Parathyroid adenoma (tissue), 2 donors: ENCODE results near the gene PARP16.

Source experiments
- H2AFZ ChIP-seq: fragments of 300-600 bp; sonication (generic); one replicate; pipeline ENCODE4 v1.7.0; 2017; ENCODE audit warnings: antibody characterized with exemption, mild to moderate bottlenecking
- H3K27ac ChIP-seq: fragments of 300-600 bp; sonication (generic); one replicate; pipeline ENCODE4 v1.7.0; 2017
- H3K27me3 ChIP-seq: fragments of 300-600 bp; sonication (generic); one replicate; pipeline ENCODE4 v1.7.0; 2017; ENCODE audit warnings: low read length; ENCODE audit not compliant: control insufficient read depth, insufficient read depth
- H3K36me3 ChIP-seq: fragments of 300-600 bp; sonication (generic); one replicate; pipeline ENCODE4 v1.7.0; 2017; ENCODE audit warnings: low read length; ENCODE audit not compliant: control insufficient read depth, insufficient read depth
- H3K4me1 ChIP-seq: fragments of 300-600 bp; sonication (generic); one replicate; pipeline ENCODE4 v1.7.0; 2017; ENCODE audit warnings: control low read depth
- H3K4me2 ChIP-seq: fragments of 300-600 bp; sonication (generic); one replicate; pipeline ENCODE4 v1.7.0; 2017; ENCODE audit warnings: low read length
- H3K4me3 ChIP-seq: fragments of 300-600 bp; sonication (generic); one replicate; pipeline ENCODE4 v1.7.0; 2017; ENCODE audit warnings: low read depth, low read length
- H3K79me2 ChIP-seq: fragments of 300-600 bp; sonication (generic); one replicate; pipeline ENCODE4 v1.7.0; 2017; ENCODE audit warnings: control low read depth
- H3K9ac ChIP-seq: fragments of 300-600 bp; sonication (generic); one replicate; pipeline ENCODE4 v1.7.0; 2017; ENCODE audit warnings: mild to moderate bottlenecking
- H3K9me3 ChIP-seq: fragments of 300-600 bp; sonication (generic); one replicate; pipeline ENCODE4 v1.7.0; 2017; ENCODE audit warnings: low read length; ENCODE audit not compliant: control insufficient read depth
- TF ChIP-seq, protein P1 (sequence below): fragments of 300-600 bp; sonication (generic); IDR thresholded peaks from one replicate; pipeline ENCODE4 v1.7.0; 2017; ENCODE audit warnings: antibody characterized with exemption, mild to moderate bottlenecking
- donor health status: primary hyperparathyroidism.

The PARP16 gene

DNA sequence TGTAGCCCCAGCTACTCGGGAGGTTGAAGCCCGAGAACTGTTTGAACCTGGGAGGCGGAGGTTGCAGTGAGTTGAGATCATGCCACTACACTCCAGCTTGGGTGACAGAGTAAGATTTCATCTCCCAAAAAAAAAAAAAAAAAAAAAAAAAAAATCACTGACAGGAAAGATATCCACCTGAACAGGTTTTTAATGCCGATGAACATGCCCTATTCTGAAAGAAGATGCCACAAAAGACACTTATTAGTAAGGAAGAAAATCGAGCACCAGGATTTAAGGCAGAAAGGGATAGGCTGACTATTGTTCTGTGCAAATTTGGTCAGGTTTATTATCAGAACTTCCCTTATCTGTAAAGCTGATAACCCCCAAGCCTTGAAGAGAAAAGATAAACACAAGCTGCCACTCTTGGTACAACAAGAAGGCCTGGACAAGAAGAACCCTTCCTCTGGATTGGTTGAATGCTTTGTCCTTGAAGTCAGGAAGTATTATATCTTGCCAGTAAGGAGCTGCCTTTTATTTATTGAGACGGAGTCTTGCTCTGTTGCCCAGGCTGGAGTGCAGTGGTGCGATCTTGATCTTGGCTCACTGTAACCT, 2.7 kb upstream of the PARP16 start:
- no peak overlapping the region for H3K4me3 ChIP-seq
- H3K9ac ChIP-seq: no peak overlapping the region
- H3K4me2 ChIP-seq: no peak overlapping the region
- no peak overlapping the region for H2AFZ ChIP-seq
- peaks cover 2% of the 10 kb centered on the region for H3K4me1 ChIP-seq
- no peaks in the 10 kb centered on the region for H3K36me3 ChIP-seq
- H3K27me3 ChIP-seq: no peaks in the 10 kb centered on the region
- H3K79me2 ChIP-seq: peaks cover 2% of the 10 kb centered on the region
- H3K9me3 ChIP-seq: no peaks in the 10 kb centered on the region
- TF ChIP-seq, protein P1, sequence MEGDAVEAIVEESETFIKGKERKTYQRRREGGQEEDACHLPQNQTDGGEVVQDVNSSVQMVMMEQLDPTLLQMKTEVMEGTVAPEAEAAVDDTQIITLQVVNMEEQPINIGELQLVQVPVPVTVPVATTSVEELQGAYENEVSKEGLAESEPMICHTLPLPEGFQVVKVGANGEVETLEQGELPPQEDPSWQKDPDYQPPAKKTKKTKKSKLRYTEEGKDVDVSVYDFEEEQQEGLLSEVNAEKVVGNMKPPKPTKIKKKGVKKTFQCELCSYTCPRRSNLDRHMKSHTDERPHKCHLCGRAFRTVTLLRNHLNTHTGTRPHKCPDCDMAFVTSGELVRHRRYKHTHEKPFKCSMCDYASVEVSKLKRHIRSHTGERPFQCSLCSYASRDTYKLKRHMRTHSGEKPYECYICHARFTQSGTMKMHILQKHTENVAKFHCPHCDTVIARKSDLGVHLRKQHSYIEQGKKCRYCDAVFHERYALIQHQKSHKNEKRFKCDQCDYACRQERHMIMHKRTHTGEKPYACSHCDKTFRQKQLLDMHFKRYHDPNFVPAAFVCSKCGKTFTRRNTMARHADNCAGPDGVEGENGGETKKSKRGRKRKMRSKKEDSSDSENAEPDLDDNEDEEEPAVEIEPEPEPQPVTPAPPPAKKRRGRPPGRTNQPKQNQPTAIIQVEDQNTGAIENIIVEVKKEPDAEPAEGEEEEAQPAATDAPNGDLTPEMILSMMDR: no peak
- no peak overlapping the region for H3K27ac ChIP-seq

DNA sequence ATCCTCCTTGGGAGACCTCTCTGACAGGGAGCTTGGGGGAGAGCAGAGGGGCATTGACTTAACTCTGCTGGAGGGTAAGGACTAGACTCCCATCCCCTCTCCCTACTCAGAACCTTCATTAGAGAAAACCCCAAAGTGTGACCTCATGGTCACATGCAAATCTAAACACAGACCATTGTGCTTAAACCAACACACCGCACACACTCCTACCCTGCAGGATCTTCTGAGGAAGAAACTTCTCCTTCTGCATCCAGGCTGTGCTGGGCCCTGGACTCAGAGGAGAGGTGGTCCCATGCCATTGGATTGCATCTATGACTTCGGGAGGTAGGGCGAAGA, 805 bp upstream of the PARP16 start:
- Histone ChIP-seq H3K4me3 (no peak overlapping the region), H3K4me1 (peaks cover 2% of the 10 kb centered on the region), H3K4me2 (no peak overlapping the region), H3K27ac (peak overlapping the region; percentile 69), H2AFZ (no peak overlapping the region), H3K9me3 (no peaks in the 10 kb centered on the region), H3K27me3 (no peaks in the 10 kb centered on the region), H3K9ac (no peak overlapping the region), H3K79me2 (peaks cover 5% of the 10 kb centered on the region), H3K36me3 (no peaks in the 10 kb centered on the region)
- TF ChIP-seq, protein P1: no peak

DNA sequence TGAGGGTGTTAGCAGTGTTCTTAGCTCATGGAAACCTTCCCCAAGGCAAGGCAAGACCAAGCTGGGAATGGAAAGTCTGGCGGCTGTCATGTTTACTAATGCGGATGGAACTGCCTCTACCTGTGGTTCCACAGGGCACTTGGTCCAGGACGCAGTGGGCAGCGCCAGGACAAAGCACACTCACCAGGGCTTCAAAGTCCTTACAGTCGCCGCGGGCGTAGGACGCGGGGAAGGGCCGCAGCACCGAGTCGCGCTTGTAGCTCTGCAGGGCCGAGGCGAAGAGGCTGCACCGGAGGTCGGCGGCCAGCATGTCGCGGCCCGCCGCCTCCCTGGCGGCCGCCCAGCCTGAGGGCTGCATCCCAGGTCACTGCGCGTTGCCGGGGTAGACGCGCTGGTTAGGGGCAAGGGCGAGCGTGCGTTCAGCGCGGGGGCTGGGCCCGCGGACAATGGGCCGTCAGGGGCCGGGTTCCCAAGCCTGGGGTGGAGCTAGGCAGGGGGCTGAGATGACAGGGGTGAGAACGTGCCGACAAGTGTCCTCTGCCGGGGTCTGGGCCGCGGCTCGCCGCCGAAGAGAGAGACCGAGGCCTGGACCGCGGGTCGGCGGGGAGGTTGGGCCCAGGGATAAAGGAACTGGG, 497 bp downstream of the PARP16 start:
- Histone ChIP-seq H3K9me3 (no peaks in the 10 kb centered on the region), H3K27me3 (no peaks in the 10 kb centered on the region), H2AFZ (peak overlapping the region; percentile 72), H3K36me3 (no peaks in the 10 kb centered on the region), H3K79me2 (peaks cover 8% of the 10 kb centered on the region), H3K4me3 (peak overlapping the region; percentile 63), H3K9ac (peak overlapping the region; percentile 19), H3K27ac (peak overlapping the region; percentile 67), H3K4me1 (peaks cover 2% of the 10 kb centered on the region), H3K4me2 (peak overlapping the region; percentile 85)
- TF ChIP-seq, protein P1: no peak

DNA sequence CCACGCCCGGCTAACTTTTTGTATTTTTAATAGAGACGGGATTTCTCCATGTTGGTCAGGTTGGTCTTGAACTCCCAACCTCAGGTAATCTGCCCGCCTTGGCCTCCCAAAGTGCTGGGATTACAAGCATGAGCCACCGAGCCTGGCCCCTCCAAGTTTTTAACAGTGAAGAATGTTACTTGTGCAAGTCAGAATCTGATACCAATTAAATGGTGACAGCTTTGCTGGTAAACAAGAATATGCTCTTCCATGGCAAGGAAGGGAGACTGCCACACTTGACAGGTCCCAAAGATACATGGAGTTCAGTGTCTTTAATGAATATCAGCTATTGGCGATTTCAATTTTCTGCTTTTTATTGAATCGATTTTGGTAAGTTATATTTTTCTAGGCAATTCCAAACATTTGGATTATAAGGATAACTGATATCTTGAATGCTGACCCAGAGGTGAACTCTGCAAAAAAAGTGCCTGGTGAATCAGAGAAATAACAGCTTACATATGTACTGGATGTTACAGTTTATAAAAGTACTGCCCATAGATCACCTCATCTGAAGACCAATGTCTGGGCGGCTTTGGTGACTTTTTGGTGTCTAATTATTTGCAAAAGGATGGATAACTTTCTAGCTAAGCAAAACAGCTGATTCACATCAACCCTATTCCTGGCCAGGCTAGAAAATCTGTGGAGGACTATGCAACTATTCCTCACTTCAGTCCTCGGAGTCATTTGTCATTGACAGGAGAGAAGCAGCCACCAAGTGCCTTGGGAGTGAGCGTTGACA, 1.2 kb downstream of the PARP16 start:
- Histone ChIP-seq H3K4me3 (peak overlapping the region; percentile 63), H3K4me2 (peak overlapping the region; percentile 85), H3K36me3 (no peaks in the 10 kb centered on the region), H3K9ac (peak overlapping the region; percentile 19), H3K27me3 (no peaks in the 10 kb centered on the region), H2AFZ (peak overlapping the region; percentile 72), H3K79me2 (peaks cover 8% of the 10 kb centered on the region), H3K9me3 (no peaks in the 10 kb centered on the region), H3K27ac (peak overlapping the region; percentile 67), H3K4me1 (peaks cover 2% of the 10 kb centered on the region)
- TF ChIP-seq, protein P1: no peak
